MCF 10A (cell line): ENCODE results near the gene PCDH15. TPM values are rescaled to one million over a fixed set of nuclear protein-coding genes. Genes with fewer than 3 reads are reported as not detected.
A peak's percentile ranks its signal among the peaks of the same experiment; 100 is the strongest.

ENCODE experiments used
- BruUV-seq: library from RNA; stranded (reverse); fragments of 400-500 nt; replicated peaks from 2 replicates; lab custom pipeline; 2021; lab: Mats Ljungman, UMichigan
- CTCF ChIA-PET: fragments of 300-600 bp; sonication (Branson Sonifier 250); formaldehyde crosslinking; extraction: SDS; loops from one replicate; lab custom pipeline; 2021; ENCODE audit warnings: antibody characterized with exemption, inconsistent platforms; lab: Yijun Ruan, JAX
- POLR2A ChIA-PET: fragments of 300-600, 350-650 bp; sonication (Branson Sonifier 250); formaldehyde crosslinking; extraction: SDS; loops from one replicate; lab custom pipeline; 2020; ENCODE audit warnings: antibody characterized with exemption, inconsistent platforms; lab: Yijun Ruan, JAX
- DNase-seq: peaks from one replicate; pipeline ENCODE4 v3.0.0-alpha.2; 2018; ENCODE audit not compliant: unreplicated experiment
- H3K27ac Mint-ChIP-seq: one replicate; pipeline ENCODE4 v1.8.0; 2022; ENCODE audit warnings: mild to moderate bottlenecking, low read depth, mixed read lengths; ENCODE audit not compliant: unreplicated experiment
- H3K27me3 Mint-ChIP-seq: one replicate; pipeline ENCODE4 v1.8.0; 2022; ENCODE audit warnings: mixed read lengths; ENCODE audit not compliant: insufficient read depth, unreplicated experiment
- H3K36me3 Mint-ChIP-seq: one replicate; pipeline ENCODE4 v1.8.0; 2022; ENCODE audit warnings: mild to moderate bottlenecking, moderate library complexity, mixed read lengths; ENCODE audit not compliant: insufficient read depth, unreplicated experiment
- H3K4me1 Mint-ChIP-seq: one replicate; pipeline ENCODE4 v1.8.0; 2022; ENCODE audit warnings: mixed read lengths; ENCODE audit not compliant: insufficient read depth, unreplicated experiment
- H3K4me3 Mint-ChIP-seq: one replicate; pipeline ENCODE4 v1.8.0; 2022; ENCODE audit warnings: mild to moderate bottlenecking, moderate library complexity, mixed read lengths; ENCODE audit not compliant: unreplicated experiment
- H3K9me3 Mint-ChIP-seq: one replicate; pipeline ENCODE4 v1.8.0; 2022; ENCODE audit warnings: mixed read lengths; ENCODE audit not compliant: unreplicated experiment
- CTCF ChIP-seq: fragments of 200-600 bp; IDR thresholded peaks from one replicate; pipeline ENCODE4 v1.8.0; 2022; ENCODE audit warnings: antibody characterized with exemption, mild to moderate bottlenecking; ENCODE audit not compliant: unreplicated experiment
- intact Hi-C: fragments of 100-400 bp; cut with micrococcal nuclease; formaldehyde crosslinking; loops from 2 replicates; pipeline ENCODE4 v1.14.1; 2022
- total RNA-seq: library from RNA; stranded (reverse); gene quantifications from 2 replicates; pipeline ENCODE4 v1.2.3, GENCODE V29; 2022

PCDH15 gene
- total RNA-seq, 1 experiment from 2014 or later = not detected

- Mint-ChIP-seq H3K4me1 (peaks cover 16% of the 10 kb centered on the region), H3K27me3 (no peaks in the 10 kb centered on the region), H3K4me3 (peak overlapping the region; percentile 50), H3K9me3 (no peaks in the 10 kb centered on the region), H3K36me3 (no peaks in the 10 kb centered on the region), H3K27ac (peak overlapping the region; percentile 94)
- intact Hi-C loops = no loop called here
- ChIA-PET CTCF (interaction anchor here (0.6 to 1.6 kb wide), 10 partner anchors 9 to 1242 kb away, joined by 3 to 6 read pairs (median 3); no protein-coding TSS in a partner anchor), POLR2A (interaction anchor here (0.6 to 3.2 kb wide), 5 partner anchors 9 to 1002 kb away, joined by 3 to 22 read pairs (median 3); no protein-coding TSS in a partner anchor)
- BruUV-seq = no TSS peak
- peak; percentile 56 for DNase-seq
- no peak for TF ChIP-seq CTCF
Observed at GRCh38 chr10:53886325-53887300, 914.4 kb downstream of the PCDH15 start.

- no peak for DNase-seq
- H3K27me3 Mint-ChIP-seq = no peaks in the 10 kb centered on the region
- H3K9me3 Mint-ChIP-seq = no peaks in the 10 kb centered on the region
- POLR2A ChIA-PET = no interaction called here
- CTCF ChIA-PET = interaction anchor here (0.5 to 1.1 kb wide), 3 partner anchors 8 to 563 kb away, joined by 3 read pairs; no protein-coding TSS in a partner anchor
- no peak for TF ChIP-seq CTCF
- no peak overlapping the region for H3K4me3 Mint-ChIP-seq
- H3K27ac Mint-ChIP-seq = no peak overlapping the region
- H3K4me1 Mint-ChIP-seq = no peaks in the 10 kb centered on the region
- no TSS peak for BruUV-seq
- no peaks in the 10 kb centered on the region for H3K36me3 Mint-ChIP-seq
- intact Hi-C loops = no loop called here
Observed at GRCh38 chr10:53864846-53865245, 936.2 kb downstream of the PCDH15 start.

GRCh38 chr10:53852450-53853175 is 948.4 kb downstream of the PCDH15 start:
- POLR2A ChIA-PET = no interaction called here
- intact Hi-C loops = no loop called here

More at GRCh38 chr10:53852450-53853175, 948.4 kb downstream of the PCDH15 start:
- no TSS peak for BruUV-seq
- CTCF ChIA-PET = no interaction called here
- Mint-ChIP-seq H3K4me3 (no peak overlapping the region), H3K27me3 (no peaks in the 10 kb centered on the region), H3K27ac (no peak overlapping the region), H3K4me1 (no peaks in the 10 kb centered on the region), H3K9me3 (no peaks in the 10 kb centered on the region), H3K36me3 (no peaks in the 10 kb centered on the region)
- no peak for TF ChIP-seq CTCF
- no peak for DNase-seq
